Activated CD8-positive, alpha-beta T cell treated with anti-CD3 and anti-CD28 coated beads for 36 hours (primary cell): ENCODE data around the gene KPNA4. TPM values are rescaled to one million over a fixed set of nuclear protein-coding genes. Genes with fewer than 3 reads are reported as not detected.
"Not testable (repeated sequence)": the region's sequence is repeated elsewhere in the genome, so short reads cannot be mapped to it uniquely, and the experiment has no call there.

ENCODE experiments used
- ATAC-seq: fragments of 200-7000 bp; cut with Tn5 transposase; one replicate; pipeline ENCODE4 v1.10.0; 2021; ENCODE audit warnings: mild to moderate bottlenecking, moderate library complexity
- CTCF ChIA-PET: fragments of 350-600 bp; sonication (Branson Sonifier 250); formaldehyde crosslinking; loops from one replicate; lab custom pipeline; 2021; ENCODE audit warnings: antibody characterized with exemption; lab: Charles Lee
- POLR2A ChIA-PET: fragments of 350-600 bp; sonication (Branson Sonifier 250); formaldehyde crosslinking; loops from one replicate; lab custom pipeline; 2021; ENCODE audit warnings: antibody characterized with exemption; lab: Charles Lee
- DNase-seq: peaks from one replicate; pipeline ENCODE4 v3.0.0-alpha.2; 2020
- H3K27ac Mint-ChIP-seq: one replicate; pipeline ENCODE4 v1.8.0; 2021; ENCODE audit warnings: mild to moderate bottlenecking, mixed read lengths
- H3K27me3 Mint-ChIP-seq: one replicate; pipeline ENCODE4 v1.8.0; 2021; ENCODE audit warnings: mixed read lengths
- H3K36me3 Mint-ChIP-seq: one replicate; pipeline ENCODE4 v1.8.0; 2021; ENCODE audit warnings: low read depth, mixed read lengths
- H3K4me1 Mint-ChIP-seq: one replicate; pipeline ENCODE4 v1.8.0; 2021; ENCODE audit warnings: low read depth, mixed read lengths
- H3K4me3 Mint-ChIP-seq: one replicate; pipeline ENCODE4 v1.8.0; 2021; ENCODE audit warnings: mild to moderate bottlenecking, moderate library complexity, mixed read lengths
- H3K9me3 Mint-ChIP-seq: one replicate; pipeline ENCODE4 v1.8.0; 2021; ENCODE audit warnings: mixed read lengths
- CTCF ChIP-seq: fragments of 200-600 bp; IDR thresholded peaks from one replicate; pipeline ENCODE4 v1.8.0; 2022; ENCODE audit warnings: antibody characterized with exemption, mild to moderate bottlenecking
- intact Hi-C: fragments of 100-400 bp; cut with micrococcal nuclease; formaldehyde crosslinking; loops from one replicate; pipeline ENCODE4 v1.10.0; 2022
- total RNA-seq, 2 experiments: library from RNA; stranded (reverse); gene quantifications; one replicate each; pipeline ENCODE4 v1.2.3, GENCODE V29; 2021

Gene KPNA4
- total RNA-seq, 2 experiments from 2014 or later, result 50.6 to 51.0 TPM

- POLR2A ChIA-PET, result no interaction called here
- H3K9me3 Mint-ChIP-seq, result no peaks in the 10 kb centered on the region
These were observed 9.3 kb upstream of the KPNA4 start for GRCh38 chr3:160574636-160575035.

GRCh38 chr3:160573955-160574525, 8.7 kb upstream of the KPNA4 start:
- H3K4me3 Mint-ChIP-seq, POLR2A ChIA-PET, H3K27ac Mint-ChIP-seq, CTCF ChIA-PET, H3K27me3 Mint-ChIP-seq, DNase-seq, H3K9me3 Mint-ChIP-seq, H3K36me3 Mint-ChIP-seq, intact Hi-C loops, ATAC-seq, H3K4me1 Mint-ChIP-seq: not testable (repeated sequence)

More at GRCh38 chr3:160574636-160575035, 9.3 kb upstream of the KPNA4 start:
- no peak overlapping the region for H3K4me3 Mint-ChIP-seq
- no peak for ATAC-seq
- intact Hi-C loops, result no loop called here
- TF ChIP-seq CTCF, result no peak
- peaks cover 8% of the 10 kb centered on the region for H3K27me3 Mint-ChIP-seq
- peaks cover 8% of the 10 kb centered on the region for H3K36me3 Mint-ChIP-seq
- no peak for DNase-seq
- CTCF ChIA-PET, result no interaction called here
- no peak overlapping the region for H3K27ac Mint-ChIP-seq
- H3K4me1 Mint-ChIP-seq, result no peaks in the 10 kb centered on the region

GRCh38 chr3:160569894-160570652, 4.7 kb upstream of the KPNA4 start:
- POLR2A ChIA-PET, result interaction anchor here (0.6 to 0.8 kb wide), 2 partner anchors 575 to 780 kb away, joined by 3 read pairs; no protein-coding TSS in a partner anchor
- H3K27me3 Mint-ChIP-seq, result no peaks in the 10 kb centered on the region
- peaks cover 8% of the 10 kb centered on the region for H3K4me1 Mint-ChIP-seq
- ATAC-seq, result no peak
- H3K36me3 Mint-ChIP-seq, result peaks cover 29% of the 10 kb centered on the region
- CTCF ChIA-PET, result interaction anchor here (1.1 kb wide), 1 partner anchor 9 kb away, joined by 3 read pairs; no protein-coding TSS in a partner anchor
- DNase-seq, result no peak
- no peak overlapping the region for H3K4me3 Mint-ChIP-seq
- TF ChIP-seq CTCF, result no peak
- H3K9me3 Mint-ChIP-seq, result peaks cover 2% of the 10 kb centered on the region
- H3K27ac Mint-ChIP-seq, result no peak overlapping the region
- intact Hi-C loops, result no loop called here

GRCh38 chr3:160568989-160569388, 3.6 kb upstream of the KPNA4 start:
- Mint-ChIP-seq H3K4me3 (no peak overlapping the region), H3K27me3 (no peaks in the 10 kb centered on the region), H3K36me3 (peaks cover 31% of the 10 kb centered on the region), H3K27ac (no peak overlapping the region), H3K9me3 (peaks cover 2% of the 10 kb centered on the region), H3K4me1 (peaks cover 9% of the 10 kb centered on the region)
- ChIA-PET POLR2A (no interaction called here), CTCF (interaction anchor here (0.8 to 1.1 kb wide), 2 partner anchors 10 to 662 kb away, joined by 3 read pairs; no protein-coding TSS in a partner anchor)
- ATAC-seq (no peak), DNase-seq (no peak)
- intact Hi-C loops, result no loop called here
- no peak for TF ChIP-seq CTCF

- TF ChIP-seq CTCF, result no peak
- no peak for DNase-seq
- no peaks in the 10 kb centered on the region for H3K27me3 Mint-ChIP-seq
- no peak overlapping the region for H3K27ac Mint-ChIP-seq
- H3K4me3 Mint-ChIP-seq, result no peak overlapping the region
- peaks cover 2% of the 10 kb centered on the region for H3K9me3 Mint-ChIP-seq
- peaks cover 21% of the 10 kb centered on the region for H3K4me1 Mint-ChIP-seq
- ChIA-PET CTCF (interaction anchor here (1.3 kb wide), 1 partner anchor 14 kb away, joined by 4 read pairs; no protein-coding TSS in a partner anchor), POLR2A (no interaction called here)
- intact Hi-C loops, result no loop called here
- peaks cover 40% of the 10 kb centered on the region for H3K36me3 Mint-ChIP-seq
- no peak for ATAC-seq
These were observed 2.4 kb upstream of the KPNA4 start for GRCh38 chr3:160567774-160568173.
